HUES6 (cell line): ENCODE results near the gene SLC10A7.

Source experiments
- H3K27ac ChIP-seq: 2 replicates; pipeline ENCODE4 v1.7.0; 2013; ENCODE audit warnings: low read depth, mild to moderate bottlenecking, low read length, inconsistent platforms
- H3K27me3 ChIP-seq: 2 replicates; pipeline ENCODE4 v1.6.1; 2013; ENCODE audit warnings: low read length; ENCODE audit not compliant: control insufficient read depth, insufficient read depth
- H3K36me3 ChIP-seq: 2 replicates; pipeline ENCODE4 v1.6.1; 2013; ENCODE audit warnings: low read length; ENCODE audit not compliant: control insufficient read depth, insufficient read depth
- H3K4me1 ChIP-seq: 2 replicates; pipeline ENCODE4 v1.6.1; 2013; ENCODE audit warnings: low read length; ENCODE audit not compliant: control insufficient read depth, insufficient read depth
- H3K4me3 ChIP-seq: 2 replicates; pipeline ENCODE4 v1.5.1; 2013; ENCODE audit warnings: low read depth, low read length
- H3K9ac ChIP-seq: one replicate; pipeline ENCODE4 v1.6.1; 2013; ENCODE audit warnings: mild to moderate bottlenecking, low read length
- H3K9me3 ChIP-seq: 2 replicates; pipeline ENCODE4 v1.6.1; 2013; ENCODE audit warnings: low read depth, low read length; ENCODE audit not compliant: control insufficient read depth, insufficient read depth

SLC10A7 gene

DNA sequence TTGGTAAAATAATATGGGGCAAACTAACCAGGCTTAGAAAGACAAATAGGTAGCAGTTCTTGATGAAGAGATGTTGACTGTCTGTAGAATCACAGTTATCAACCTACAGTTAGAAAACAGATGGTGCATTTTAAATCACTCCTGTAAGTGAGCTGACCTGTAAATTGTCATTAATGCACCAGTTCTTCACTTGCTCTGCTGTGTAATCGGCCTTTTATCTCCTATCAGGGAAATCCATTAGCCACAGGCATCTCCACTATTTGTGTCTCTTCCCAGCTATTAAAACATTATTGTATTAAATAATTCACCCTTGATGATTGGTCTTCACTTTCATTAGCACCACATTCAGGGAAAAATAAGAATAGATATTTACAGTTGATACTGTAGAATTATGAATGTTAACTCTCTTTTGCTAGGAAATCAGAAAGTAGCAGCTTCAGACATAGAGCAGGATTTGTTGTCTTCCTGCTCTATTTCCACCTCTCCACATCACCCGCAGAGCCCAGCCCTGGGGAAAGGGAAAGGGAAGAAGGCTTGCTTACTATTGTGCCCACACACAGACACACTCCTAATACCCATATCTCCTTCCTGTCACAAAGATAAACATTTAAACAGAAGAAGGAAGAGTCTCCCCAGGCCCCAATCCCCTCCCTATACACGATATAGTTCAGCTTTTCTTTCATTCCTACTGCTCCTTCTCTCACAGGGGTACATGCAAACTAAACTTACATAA, 210.3 kb downstream of the SLC10A7 start:
- Histone ChIP-seq H3K4me3 (no peak overlapping the region), H3K36me3 (no peaks in the 10 kb centered on the region), H3K9ac (no peak overlapping the region), H3K9me3 (no peaks in the 10 kb centered on the region), H3K4me1 (no peaks in the 10 kb centered on the region), H3K27ac (no peak overlapping the region), H3K27me3 (no peaks in the 10 kb centered on the region)

DNA sequence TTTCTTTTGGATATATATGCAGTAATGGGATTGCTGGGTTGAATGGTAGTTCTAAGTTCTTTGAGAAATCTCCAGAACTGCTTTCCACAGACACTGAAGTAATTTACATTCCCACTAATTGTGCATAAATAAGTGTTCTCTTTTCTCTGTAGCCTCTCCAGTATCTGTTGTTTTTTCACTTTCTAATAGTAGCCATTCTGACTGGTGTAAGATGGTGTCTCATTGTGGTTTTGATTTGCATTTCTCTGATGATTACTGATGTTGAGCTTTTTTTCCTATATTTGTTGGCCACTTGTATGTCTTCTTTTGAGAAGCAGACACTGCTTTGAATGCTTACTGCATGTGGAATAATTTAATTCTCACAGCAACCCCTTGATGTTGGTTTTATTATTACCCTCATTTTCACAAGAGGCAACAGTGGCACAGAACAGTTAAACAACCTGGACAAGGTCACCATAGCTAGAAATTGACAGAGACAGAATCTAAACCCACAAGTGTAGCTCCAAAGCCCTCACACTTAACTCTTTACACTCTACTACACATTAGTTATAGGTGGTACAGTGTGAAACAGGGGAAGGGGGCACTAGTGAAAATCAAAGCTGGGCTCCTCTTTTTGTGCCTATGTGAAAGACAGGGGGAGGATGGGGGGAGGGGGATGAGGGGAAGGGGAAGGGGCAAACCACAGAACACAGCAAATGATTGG, 211.3 kb downstream of the SLC10A7 start:
- Histone ChIP-seq H3K9me3 (no peaks in the 10 kb centered on the region), H3K9ac (no peak overlapping the region), H3K4me1 (no peaks in the 10 kb centered on the region), H3K4me3 (no peak overlapping the region), H3K27me3 (no peaks in the 10 kb centered on the region), H3K27ac (no peak overlapping the region), H3K36me3 (no peaks in the 10 kb centered on the region)

- Histone ChIP-seq H3K36me3 (no peaks in the 10 kb centered on the region), H3K4me1 (no peaks in the 10 kb centered on the region), H3K9me3 (no peaks in the 10 kb centered on the region), H3K27me3 (no peaks in the 10 kb centered on the region), H3K27ac (no peak overlapping the region), H3K9ac (no peak overlapping the region), H3K4me3 (no peak overlapping the region)
These were observed 212.8 kb downstream of the SLC10A7 start for GRCh38 chr4:146308951-146309350.

GRCh38 chr4:146302822-146303221, 218.9 kb downstream of the SLC10A7 start:
- Histone ChIP-seq H3K27me3 (no peaks in the 10 kb centered on the region), H3K27ac (no peak overlapping the region), H3K4me1 (no peaks in the 10 kb centered on the region), H3K4me3 (no peak overlapping the region), H3K9me3 (no peaks in the 10 kb centered on the region), H3K36me3 (no peaks in the 10 kb centered on the region), H3K9ac (no peak overlapping the region)

- Histone ChIP-seq H3K4me3 (no peak overlapping the region), H3K27me3 (no peaks in the 10 kb centered on the region), H3K27ac (no peak overlapping the region), H3K9me3 (no peaks in the 10 kb centered on the region), H3K9ac (no peak overlapping the region), H3K4me1 (no peaks in the 10 kb centered on the region), H3K36me3 (no peaks in the 10 kb centered on the region)
These were observed 222.1 kb downstream of the SLC10A7 start for GRCh38 chr4:146299607-146300006.

DNA sequence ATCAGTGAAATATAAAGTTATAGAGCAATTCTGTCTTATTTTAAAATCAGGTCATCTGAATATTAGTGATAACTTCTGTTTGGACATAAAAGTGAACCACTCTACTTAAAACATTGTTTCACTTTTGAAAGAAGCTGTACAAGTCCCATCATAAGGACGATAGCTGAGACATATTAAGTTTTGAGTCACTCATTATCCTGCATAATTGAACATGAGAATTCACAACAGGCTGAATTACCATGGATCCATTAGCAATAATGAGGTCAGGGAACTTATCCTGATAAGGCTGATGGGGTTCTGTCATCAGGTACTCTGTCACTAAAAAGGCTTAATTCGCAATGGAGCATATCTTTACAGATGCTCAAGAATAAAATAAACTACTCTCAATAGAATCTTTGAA, 227.0 kb downstream of the SLC10A7 start:
- Histone ChIP-seq H3K4me3 (no peak overlapping the region), H3K36me3 (no peaks in the 10 kb centered on the region), H3K27ac (no peak overlapping the region), H3K27me3 (no peaks in the 10 kb centered on the region), H3K9me3 (no peaks in the 10 kb centered on the region), H3K4me1 (no peaks in the 10 kb centered on the region), H3K9ac (no peak overlapping the region)

- Histone ChIP-seq H3K9me3 (no peaks in the 10 kb centered on the region), H3K4me1 (no peaks in the 10 kb centered on the region), H3K4me3 (no peak overlapping the region), H3K27ac (no peak overlapping the region), H3K9ac (no peak overlapping the region), H3K27me3 (no peaks in the 10 kb centered on the region), H3K36me3 (no peaks in the 10 kb centered on the region)
These were observed 229.2 kb downstream of the SLC10A7 start for GRCh38 chr4:146292508-146292907.

GRCh38 chr4:146291313-146291712, 230.4 kb downstream of the SLC10A7 start:
- Histone ChIP-seq H3K4me1 (no peaks in the 10 kb centered on the region), H3K4me3 (no peak overlapping the region), H3K9ac (no peak overlapping the region), H3K9me3 (no peaks in the 10 kb centered on the region), H3K36me3 (no peaks in the 10 kb centered on the region), H3K27me3 (no peaks in the 10 kb centered on the region), H3K27ac (no peak overlapping the region)

DNA sequence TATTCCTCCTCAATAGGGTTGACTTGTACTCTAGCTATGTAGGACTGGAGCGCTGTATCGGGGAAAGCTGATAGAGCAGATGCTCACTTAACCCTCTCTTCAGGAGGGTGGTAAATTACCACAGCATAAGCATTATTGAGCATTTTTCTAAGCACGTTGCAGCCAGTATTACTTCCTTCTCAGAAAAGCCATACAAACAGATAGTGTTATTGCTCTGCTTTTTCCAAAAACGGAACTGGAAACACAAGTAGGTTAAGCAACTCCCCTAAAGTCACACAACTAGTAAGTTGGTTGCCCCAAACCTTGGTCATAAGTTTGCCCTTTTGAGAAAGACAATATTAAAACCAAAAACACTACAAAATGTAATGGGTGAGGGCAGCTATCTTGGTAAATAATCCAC, 233.5 kb downstream of the SLC10A7 start:
- Histone ChIP-seq H3K4me3 (no peak overlapping the region), H3K27me3 (no peaks in the 10 kb centered on the region), H3K4me1 (no peaks in the 10 kb centered on the region), H3K27ac (no peak overlapping the region), H3K9me3 (no peaks in the 10 kb centered on the region), H3K36me3 (no peaks in the 10 kb centered on the region), H3K9ac (no peak overlapping the region)

DNA sequence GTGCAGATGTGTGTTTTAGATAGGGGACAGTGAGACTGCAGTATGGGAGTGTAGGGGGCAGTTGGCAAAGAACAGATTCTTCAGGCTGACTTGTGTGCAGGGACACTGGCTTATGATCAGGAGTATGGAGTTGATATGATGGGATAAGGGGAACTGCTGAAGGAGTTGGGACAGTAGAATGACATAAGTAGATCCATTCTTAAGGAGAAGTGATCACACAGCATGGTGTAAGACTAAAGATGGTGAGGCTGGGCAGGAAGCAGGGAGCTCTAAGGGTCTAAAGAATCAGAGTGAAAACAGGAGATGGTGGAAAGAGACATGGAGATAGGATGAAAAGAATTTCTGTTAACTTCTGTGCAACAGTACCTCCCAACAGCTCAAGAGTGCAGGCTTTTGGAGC, 236.7 kb downstream of the SLC10A7 start:
- no peaks in the 10 kb centered on the region for H3K36me3 ChIP-seq
- H3K27me3 ChIP-seq, result no peaks in the 10 kb centered on the region
- H3K4me1 ChIP-seq, result no peaks in the 10 kb centered on the region
- H3K9me3 ChIP-seq, result no peaks in the 10 kb centered on the region
- no peak overlapping the region for H3K4me3 ChIP-seq
- no peak overlapping the region for H3K9ac ChIP-seq
- no peak overlapping the region for H3K27ac ChIP-seq

DNA sequence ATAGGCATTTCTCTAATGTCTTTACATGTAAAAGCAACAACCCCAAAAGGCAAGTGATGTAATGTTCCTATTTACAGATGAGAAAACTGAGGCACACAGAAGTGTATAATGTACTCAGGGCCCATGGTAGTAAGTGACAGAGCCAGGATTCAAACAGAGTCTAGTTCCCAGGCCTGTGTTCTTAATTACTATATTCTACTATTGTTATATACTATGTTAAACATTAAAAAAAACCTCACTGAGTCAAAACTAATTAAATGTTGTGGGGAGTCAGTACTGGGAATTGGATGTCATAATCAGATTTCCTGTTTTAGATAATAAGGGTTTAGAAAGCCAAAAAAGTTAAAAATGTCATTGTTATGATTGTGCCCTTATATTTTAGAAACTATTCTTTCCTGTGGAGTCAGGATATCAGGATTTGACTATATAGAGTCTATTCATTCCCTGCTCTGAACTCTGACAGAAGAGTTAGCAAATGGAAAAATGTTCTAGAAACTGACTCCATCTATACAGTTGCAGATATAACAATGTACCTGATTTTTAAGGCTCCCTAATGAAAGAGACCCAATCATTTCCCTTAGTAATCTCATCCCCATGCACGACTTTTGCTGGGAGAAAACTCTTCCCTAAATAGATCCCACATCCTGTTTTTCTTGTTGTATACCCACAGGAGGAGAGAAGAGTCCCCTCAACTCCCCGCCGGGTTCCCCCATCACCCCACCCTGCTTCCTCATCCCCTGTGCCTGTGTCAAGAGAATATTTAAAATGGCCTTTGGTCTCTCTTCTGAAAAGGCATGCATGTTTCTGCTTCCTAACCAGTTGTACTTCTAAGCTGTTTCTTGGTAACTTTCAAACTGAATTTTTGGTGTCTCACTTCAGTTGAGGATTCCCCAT, 237.7 kb downstream of the SLC10A7 start:
- H3K9me3 ChIP-seq, result no peaks in the 10 kb centered on the region
- no peak overlapping the region for H3K4me3 ChIP-seq
- H3K4me1 ChIP-seq, result no peaks in the 10 kb centered on the region
- no peaks in the 10 kb centered on the region for H3K27me3 ChIP-seq
- no peaks in the 10 kb centered on the region for H3K36me3 ChIP-seq
- H3K9ac ChIP-seq, result no peak overlapping the region
- H3K27ac ChIP-seq, result no peak overlapping the region
